GM21423 (cell line): ENCODE data around the gene TARBP1.

Experiments
- ATAC-seq: cut with Tn5 transposase; IDR thresholded peaks from one replicate; pipeline ENCODE4 v1.9.1; 2021; ENCODE audit warnings: mild to moderate bottlenecking, moderate library complexity; ENCODE audit not compliant: unreplicated experiment

The TARBP1 gene

DNA sequence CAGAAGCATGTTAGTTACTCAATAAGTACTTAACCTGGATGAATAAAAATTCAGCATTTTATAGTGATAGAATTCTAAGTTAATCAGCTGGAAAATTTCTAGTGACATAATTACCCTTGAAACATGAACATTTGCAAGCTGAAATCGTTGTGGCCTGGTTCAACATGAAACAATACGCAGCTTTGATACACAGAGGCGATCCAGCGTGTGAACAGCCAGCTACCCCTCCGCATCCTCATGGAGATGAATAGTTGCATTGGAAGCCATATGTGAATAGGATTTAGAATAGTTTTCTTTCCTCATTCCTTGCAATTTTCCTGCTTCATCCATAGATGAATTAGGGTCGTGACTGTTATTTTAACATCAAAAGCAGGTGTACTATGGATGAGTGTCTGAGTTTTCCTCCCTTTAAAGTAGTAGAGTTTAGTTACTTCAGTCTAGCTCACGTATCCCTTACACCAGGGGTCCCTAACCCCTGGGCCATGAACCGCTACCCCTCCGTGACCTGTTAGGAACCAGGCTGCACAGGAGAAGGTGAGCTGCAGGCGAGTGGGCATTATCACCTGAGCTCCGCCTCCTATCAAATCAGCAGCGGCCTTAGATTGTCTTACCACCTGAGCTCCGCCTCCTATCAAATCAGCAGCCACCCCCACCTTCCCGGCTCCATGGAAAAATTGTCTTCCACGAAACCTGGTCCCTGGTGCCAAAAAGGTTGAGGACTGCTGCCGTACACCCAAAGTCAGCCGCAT lies 6.2 kb upstream of the TARBP1 start:
- no peak for ATAC-seq

DNA sequence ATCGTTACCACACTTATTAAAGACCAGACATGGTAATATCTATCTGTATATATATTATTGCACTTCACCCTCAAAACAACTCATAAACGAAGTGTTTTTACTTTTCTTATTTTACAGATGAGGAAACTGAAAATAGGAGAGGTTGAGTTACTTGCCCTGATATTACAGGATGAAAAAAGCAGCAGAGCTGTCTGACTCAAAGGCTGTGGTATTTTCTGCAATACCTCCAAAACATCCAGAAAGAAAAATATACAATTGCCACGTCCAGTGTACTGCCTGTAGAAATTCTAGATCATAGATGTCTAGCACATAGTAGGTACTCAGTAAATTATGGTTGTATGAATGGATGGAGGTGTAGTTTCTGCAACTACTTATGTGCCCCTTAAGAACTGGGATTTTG lies 5.2 kb upstream of the TARBP1 start:
- ATAC-seq, result no peak

DNA sequence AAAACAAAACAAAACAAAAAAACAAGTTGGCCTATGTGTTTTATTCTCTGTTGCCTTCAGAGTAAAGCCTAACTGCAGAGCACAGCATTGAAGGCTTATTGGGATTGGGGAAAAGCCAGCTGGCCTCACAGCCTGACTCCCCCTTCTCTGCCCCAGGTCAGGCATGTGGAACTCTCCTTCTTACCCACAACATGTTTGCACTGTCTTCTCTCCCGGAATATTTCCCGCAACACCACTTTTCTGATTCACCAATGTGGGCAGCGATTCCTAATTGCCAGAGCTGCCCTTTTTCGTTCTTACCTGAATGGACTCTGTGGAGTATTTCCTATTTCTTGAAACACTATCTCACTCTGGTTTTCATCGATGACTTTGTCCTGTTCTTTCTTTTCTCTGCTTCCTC lies 2.8 kb upstream of the TARBP1 start:
- ATAC-seq, result no peak

DNA sequence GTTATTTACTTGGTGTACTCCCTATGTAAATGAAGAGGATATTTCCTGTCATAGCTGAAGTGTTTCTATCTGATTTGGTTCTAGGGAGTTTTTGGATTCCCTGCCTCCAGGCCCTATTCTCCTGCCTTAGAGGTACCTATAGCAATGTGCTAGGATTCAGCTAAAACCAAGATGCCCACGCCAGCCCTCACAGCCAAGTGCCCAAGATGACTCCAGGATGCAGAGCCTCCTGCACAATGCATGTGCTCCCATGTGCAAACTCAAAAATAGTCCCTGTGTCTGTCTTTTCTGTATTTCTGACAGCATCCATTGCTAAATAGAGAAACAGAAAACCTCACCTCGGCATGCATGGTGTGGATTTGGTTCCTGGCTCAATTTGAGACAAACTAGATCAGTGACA lies 887 bp upstream of the TARBP1 start:
- no peak for ATAC-seq

DNA sequence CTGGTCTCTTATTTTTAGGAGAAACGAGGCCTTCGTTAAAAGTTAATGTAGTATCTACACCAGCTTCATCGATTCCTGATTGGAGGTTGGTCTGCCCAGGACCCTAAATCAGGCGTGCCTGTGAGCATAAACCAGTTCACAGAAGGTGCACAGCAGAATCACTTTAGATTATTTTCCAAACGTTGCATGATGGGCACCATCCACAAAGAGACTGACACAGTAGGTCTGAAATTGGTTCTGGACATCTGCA lies 256 bp upstream of the TARBP1 start:
- ATAC-seq, result no peak

GRCh38 chr1:234478152-234478480 lies 863 bp downstream of the TARBP1 start:
- ATAC-seq, result peak; percentile 54

- ATAC-seq, result no peak
Measured at GRCh38 chr1:234477386-234478151, 1.4 kb downstream of the TARBP1 start.

GRCh38 chr1:234476172-234476571 lies 2.8 kb downstream of the TARBP1 start:
- no peak for ATAC-seq

- ATAC-seq, result no peak
Measured at GRCh38 chr1:234475167-234475793, 3.7 kb downstream of the TARBP1 start.

- ATAC-seq, result no peak
Measured at GRCh38 chr1:234474375-234474774, 4.6 kb downstream of the TARBP1 start.

DNA sequence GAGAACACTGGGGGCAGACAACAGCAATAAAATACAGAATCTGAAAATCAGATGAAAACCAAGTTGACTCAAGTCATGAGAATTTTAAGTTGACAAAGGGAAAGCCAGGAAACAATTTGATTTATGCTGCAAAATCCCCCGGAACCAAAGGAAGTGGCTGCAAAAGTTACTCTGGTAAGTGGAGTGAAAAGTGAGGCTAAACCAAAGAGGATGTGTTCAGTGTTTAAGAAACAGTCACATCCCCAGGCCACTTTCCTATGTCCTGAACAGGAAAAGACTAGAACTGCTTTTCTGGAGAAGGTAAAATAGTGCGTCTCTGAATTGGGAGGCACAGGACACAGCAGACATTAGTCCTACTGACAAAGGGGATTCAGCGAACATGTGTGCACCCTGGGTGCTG lies 5.9 kb downstream of the TARBP1 start:
- ATAC-seq, result no peak

DNA sequence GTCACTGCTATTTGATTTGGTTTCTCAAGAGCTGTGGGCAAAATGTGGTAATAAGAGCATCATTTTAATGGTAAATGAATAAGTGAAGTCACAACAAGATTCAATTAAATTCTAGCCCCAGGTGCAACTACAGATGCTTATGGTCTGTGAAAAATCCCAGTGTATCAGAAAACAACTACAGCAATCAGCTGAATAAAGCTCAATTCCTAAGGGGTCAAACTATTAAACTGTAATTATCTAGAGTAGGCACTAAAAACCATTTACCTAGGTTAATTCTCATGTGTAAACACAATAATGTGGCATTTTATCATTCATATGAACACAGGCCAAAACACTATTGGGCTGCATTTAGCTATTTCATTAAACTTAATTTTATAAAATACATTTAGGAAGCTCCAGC lies 9.6 kb downstream of the TARBP1 start:
- ATAC-seq, result no peak

GRCh38 chr1:234468580-234468979 lies 10.4 kb downstream of the TARBP1 start:
- no peak for ATAC-seq

- ATAC-seq, result no peak
Measured at GRCh38 chr1:234467821-234468220, 11.2 kb downstream of the TARBP1 start.

DNA sequence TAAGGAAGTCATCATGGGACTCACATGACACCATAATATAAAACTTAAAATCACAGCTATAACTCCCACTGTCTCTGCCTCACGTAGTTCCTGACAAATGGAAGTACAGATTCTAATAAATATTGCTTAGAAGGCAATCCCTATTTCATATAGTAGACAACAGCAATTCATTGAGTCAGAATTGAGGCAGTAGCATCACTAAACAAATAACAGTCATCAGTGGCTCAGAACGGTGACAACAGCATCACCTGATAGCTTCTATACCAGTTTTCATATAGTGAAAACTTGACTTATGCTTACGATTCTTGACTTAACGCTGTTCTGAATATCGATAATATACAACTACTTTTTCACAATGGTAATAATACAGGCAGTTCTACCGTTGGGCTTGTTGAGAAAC lies 12.0 kb downstream of the TARBP1 start:
- no peak for ATAC-seq

GRCh38 chr1:234463749-234464148 lies 15.2 kb downstream of the TARBP1 start:
- ATAC-seq, result no peak

DNA sequence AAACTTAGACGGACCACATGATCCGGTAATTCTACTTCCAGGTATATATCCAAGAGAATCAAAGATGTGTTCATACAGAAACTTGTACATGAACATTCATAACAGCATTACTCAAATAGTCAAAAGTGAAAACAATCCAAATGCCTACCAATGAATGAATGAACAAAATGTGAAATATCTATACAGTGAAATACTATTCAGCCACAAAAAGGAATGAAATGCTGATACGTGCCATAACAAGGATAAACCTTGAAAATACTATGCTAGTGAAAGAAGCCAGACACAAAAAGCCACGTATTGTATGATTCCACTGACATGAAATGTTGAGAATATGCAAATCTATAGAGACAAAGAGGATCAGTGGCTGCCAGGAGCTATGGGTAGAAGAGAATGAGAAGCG lies 18.3 kb downstream of the TARBP1 start:
- ATAC-seq, result no peak

- no peak for ATAC-seq
Measured at GRCh38 chr1:234458352-234459017, 20.5 kb downstream of the TARBP1 start.

DNA sequence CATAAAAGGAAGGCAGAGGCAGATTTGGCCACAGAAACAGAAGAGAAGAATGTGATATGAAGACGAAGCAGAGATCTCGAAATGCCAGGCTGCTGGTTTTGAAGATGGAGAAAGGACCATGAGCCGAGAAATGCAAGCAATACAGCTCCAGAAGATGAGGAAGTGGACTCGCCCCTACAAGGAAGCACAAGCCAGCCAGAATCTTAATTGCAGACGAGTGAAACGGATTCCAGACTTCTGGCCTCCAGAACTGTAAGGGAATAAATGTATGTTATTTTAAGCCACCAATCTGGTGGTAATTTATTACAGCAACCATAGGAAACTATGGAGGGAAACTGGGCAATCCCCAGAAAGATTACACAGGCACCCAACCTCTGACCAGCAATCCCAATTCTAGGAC lies 24.1 kb downstream of the TARBP1 start:
- ATAC-seq, result no peak

DNA sequence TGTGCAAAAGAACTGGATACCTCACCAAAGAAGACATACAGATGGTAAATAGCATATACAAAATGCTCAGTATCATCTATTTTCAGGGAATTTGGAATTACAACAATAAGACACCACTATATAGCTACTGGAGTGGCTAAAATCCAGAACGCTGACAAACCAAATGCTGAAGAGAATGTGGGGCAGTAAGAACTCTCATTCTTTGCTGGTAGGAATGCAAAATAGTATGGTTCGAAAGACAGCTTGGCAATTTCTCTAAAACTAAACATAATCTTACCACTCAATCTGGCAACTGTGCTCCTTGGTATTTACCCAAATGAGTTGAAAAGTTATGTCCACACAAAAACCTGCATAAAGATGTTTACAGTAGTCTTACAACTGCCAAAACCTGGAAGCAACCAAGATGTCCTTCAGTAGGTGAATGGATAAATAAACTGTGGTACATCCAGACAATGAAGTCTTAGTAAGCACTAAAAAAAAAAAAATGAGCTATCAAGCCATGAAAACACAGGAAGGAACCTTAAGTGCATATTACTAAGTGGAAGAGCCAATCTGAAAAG lies 26.5 kb downstream of the TARBP1 start:
- ATAC-seq, result no peak

- no peak for ATAC-seq
Measured at GRCh38 chr1:234440348-234440747, 38.6 kb downstream of the TARBP1 start.

GRCh38 chr1:234438579-234438978 lies 40.4 kb downstream of the TARBP1 start:
- ATAC-seq, result no peak
